KMS-11 (cell line): ENCODE results near the gene RBM42.
A peak's percentile ranks its signal among the peaks of the same experiment; 100 is the strongest.
"Not testable (repeated sequence)": the region's sequence is repeated elsewhere in the genome, so short reads cannot be mapped to it uniquely, and the experiment has no call there.

Experiments
- H2AFZ ChIP-seq: fragments of 200-600 bp; sonication (generic); 2 replicates; pipeline ENCODE4 v1.6.1; 2016; ENCODE audit warnings: antibody characterized with exemption, mixed run types, low read depth
- H3K27ac ChIP-seq: fragments of 200-600 bp; sonication (generic); 2 replicates; pipeline ENCODE4 v1.6.1; 2016; ENCODE audit warnings: mild to moderate bottlenecking, mixed run types
- H3K27me3 ChIP-seq: fragments of 200-600 bp; sonication (generic); 2 replicates; pipeline ENCODE4 v1.6.1; 2017; ENCODE audit warnings: mild to moderate bottlenecking, low read depth, mixed run types, moderate library complexity; ENCODE audit not compliant: insufficient read depth
- H3K36me3 ChIP-seq: fragments of 200-600 bp; sonication (generic); 2 replicates; pipeline ENCODE4 v1.6.1; 2017; ENCODE audit warnings: mild to moderate bottlenecking, mixed run types; ENCODE audit not compliant: insufficient read depth
- H3K4me1 ChIP-seq: fragments of 200-600 bp; sonication (generic); 2 replicates; pipeline ENCODE4 v1.6.1; 2016; ENCODE audit warnings: mild to moderate bottlenecking, low read depth, mixed run types; ENCODE audit not compliant: poor library complexity, severe bottlenecking
- H3K4me2 ChIP-seq: fragments of 200-600 bp; sonication (generic); 2 replicates; pipeline ENCODE4 v1.7.0; 2016; ENCODE audit warnings: mild to moderate bottlenecking, mixed run types
- H3K4me3 ChIP-seq: fragments of 200-600 bp; sonication (generic); IDR thresholded peaks from 2 replicates; pipeline ENCODE4 v1.6.1; 2017; ENCODE audit warnings: low read depth, low read length, mixed read lengths; ENCODE audit not compliant: insufficient read depth
- H3K79me2 ChIP-seq: fragments of 200-600 bp; sonication (generic); 2 replicates; pipeline ENCODE4 v1.6.1; 2016; ENCODE audit warnings: low read depth, mixed run types; ENCODE audit not compliant: insufficient read depth
- H3K9ac ChIP-seq: fragments of 200-600 bp; sonication (generic); 2 replicates; pipeline ENCODE4 v1.6.1; 2016; ENCODE audit warnings: mild to moderate bottlenecking, mixed run types
- H4K20me1 ChIP-seq: fragments of 200-600 bp; sonication (generic); 2 replicates; pipeline ENCODE4 v1.6.1; 2016; ENCODE audit warnings: mild to moderate bottlenecking, mixed run types; ENCODE audit not compliant: insufficient read depth
- TF ChIP-seq, protein P1 (sequence below): fragments of 200-600 bp; sonication (generic); conservative IDR thresholded peaks from 2 replicates; pipeline ENCODE4 v1.6.1; 2017; ENCODE audit warnings: low read depth, mild to moderate bottlenecking, antibody characterized with exemption, low read length, moderate library complexity, mixed read lengths

RBM42 gene

DNA sequence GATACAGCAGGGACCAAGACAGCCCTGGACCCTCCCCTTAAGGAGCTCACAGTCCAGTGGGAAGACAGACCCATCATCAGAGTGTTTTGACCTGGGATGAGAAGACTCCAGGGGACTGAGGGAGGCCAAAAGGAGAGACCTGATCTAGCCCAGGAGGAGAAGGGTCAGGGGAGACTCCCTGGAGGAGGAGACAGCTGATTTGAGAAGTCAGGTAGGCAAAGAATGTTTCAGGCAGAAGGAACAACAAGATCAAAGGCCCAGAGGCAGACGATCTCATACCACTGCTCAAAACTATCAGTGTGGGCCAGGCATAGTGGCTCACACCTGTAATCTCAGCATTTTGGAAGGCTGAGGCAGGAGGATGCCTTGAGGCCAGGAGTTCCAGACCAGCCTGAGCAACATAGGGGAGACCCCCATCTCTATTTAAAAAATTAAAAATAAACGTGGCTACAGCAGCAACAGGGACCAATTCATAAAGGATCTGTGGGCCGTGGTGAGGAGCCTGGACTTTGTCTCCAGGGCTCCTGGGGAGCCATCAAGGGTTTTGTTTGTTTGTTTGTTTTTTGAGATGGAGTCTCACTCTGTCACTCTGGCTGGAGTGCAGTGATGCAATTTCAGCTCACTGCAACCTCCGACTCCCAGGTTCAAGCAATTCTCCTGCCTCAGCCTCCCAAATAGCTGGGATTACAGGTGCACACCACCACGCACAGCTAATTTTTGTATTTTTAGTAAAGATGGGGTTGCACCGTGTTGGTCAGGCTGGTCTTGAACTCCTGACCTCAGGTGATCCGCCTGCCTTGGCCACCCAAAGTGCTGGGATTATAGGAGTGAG, 17.1 kb downstream of the RBM42 start:
- Histone ChIP-seq H3K9ac (no peak overlapping the region), H3K79me2 (peaks cover 26% of the 10 kb centered on the region), H3K27me3 (no peaks in the 10 kb centered on the region), H2AFZ (peak overlapping the region; percentile 67; the same call in 1 of the 2 replicates), H3K4me2 (peak overlapping the region; percentile 95), H3K4me1 (peaks cover 39% of the 10 kb centered on the region), H3K27ac (no peak overlapping the region), H3K4me3 (no peak overlapping the region), H4K20me1 (no peaks in the 10 kb centered on the region), H3K36me3 (no peaks in the 10 kb centered on the region)
- TF ChIP-seq, protein P1, sequence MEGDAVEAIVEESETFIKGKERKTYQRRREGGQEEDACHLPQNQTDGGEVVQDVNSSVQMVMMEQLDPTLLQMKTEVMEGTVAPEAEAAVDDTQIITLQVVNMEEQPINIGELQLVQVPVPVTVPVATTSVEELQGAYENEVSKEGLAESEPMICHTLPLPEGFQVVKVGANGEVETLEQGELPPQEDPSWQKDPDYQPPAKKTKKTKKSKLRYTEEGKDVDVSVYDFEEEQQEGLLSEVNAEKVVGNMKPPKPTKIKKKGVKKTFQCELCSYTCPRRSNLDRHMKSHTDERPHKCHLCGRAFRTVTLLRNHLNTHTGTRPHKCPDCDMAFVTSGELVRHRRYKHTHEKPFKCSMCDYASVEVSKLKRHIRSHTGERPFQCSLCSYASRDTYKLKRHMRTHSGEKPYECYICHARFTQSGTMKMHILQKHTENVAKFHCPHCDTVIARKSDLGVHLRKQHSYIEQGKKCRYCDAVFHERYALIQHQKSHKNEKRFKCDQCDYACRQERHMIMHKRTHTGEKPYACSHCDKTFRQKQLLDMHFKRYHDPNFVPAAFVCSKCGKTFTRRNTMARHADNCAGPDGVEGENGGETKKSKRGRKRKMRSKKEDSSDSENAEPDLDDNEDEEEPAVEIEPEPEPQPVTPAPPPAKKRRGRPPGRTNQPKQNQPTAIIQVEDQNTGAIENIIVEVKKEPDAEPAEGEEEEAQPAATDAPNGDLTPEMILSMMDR = no peak

DNA sequence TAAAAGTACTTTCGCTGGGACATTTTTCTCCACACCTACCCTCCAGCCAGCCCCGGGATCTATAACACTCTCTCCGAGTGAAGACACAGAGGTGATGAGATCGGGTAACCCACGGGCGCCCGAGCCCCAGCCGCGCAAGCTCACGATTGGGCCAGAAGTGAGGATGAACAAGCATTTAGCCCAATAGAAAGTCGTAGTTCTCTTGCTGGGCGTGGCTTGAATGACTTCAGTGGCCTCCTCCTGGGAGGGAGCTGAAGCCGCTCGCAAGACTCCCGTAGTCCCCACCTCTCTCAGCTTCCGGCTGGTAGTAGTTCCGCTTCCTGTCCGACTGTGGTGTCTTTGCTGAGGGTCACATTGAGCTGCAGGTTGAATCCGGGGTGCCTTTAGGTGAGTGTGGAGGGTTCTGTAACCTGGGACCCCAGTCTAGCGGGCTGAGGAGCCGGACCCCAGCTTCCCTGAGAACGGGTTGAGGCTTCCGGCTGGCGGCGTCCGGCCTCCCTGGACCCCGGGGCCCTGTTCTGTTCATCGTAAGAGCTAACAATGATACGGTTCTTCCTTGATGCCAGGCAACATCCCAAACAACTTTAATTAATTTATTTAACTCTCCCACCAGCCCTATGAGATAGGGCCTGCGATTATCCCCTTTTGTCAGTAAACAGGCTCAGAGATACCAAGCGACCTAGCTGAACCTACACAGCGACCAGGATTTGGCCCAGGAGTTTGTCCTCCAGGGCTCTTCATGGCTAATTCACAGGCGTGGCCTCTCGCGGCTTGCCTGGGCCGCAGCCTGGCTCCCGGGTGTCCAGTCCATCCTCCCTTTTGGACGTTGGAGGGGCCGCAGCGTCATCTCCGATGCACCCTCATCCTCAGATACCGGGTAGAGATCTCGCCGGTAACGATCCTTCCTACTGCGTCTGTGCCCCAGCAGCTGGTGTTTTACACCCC, 19.5 kb downstream of the RBM42 start, which contains the start of gene COX6B1:
TSS of gene COX6B1 (plus strand) at position 307 of the 945 bp plus-strand sequence. CDS start 2,921 bp downstream, outside the sequence.
- peak within 1 kb of the TSS; percentile 35; the same call in 1 of the 2 replicates for H3K27ac ChIP-seq
- H3K9ac ChIP-seq = peak within 1 kb of the TSS; percentile 51; the same call in 1 of the 2 replicates
- H3K36me3 ChIP-seq = no peaks in the 10 kb centered on the region
- peak within 1 kb of the TSS; percentile 78 for H2AFZ ChIP-seq
- TF ChIP-seq, protein P1 = no peak
- peaks cover 29% of the 10 kb centered on the region for H3K79me2 ChIP-seq
- peak within 1 kb of the TSS; percentile 47 for H3K4me3 ChIP-seq
- H3K27me3 ChIP-seq = no peaks in the 10 kb centered on the region
- peaks cover 30% of the 10 kb centered on the region for H3K4me1 ChIP-seq
- peak within 1 kb of the TSS; percentile 91 for H3K4me2 ChIP-seq
- H4K20me1 ChIP-seq = no peaks in the 10 kb centered on the region

DNA sequence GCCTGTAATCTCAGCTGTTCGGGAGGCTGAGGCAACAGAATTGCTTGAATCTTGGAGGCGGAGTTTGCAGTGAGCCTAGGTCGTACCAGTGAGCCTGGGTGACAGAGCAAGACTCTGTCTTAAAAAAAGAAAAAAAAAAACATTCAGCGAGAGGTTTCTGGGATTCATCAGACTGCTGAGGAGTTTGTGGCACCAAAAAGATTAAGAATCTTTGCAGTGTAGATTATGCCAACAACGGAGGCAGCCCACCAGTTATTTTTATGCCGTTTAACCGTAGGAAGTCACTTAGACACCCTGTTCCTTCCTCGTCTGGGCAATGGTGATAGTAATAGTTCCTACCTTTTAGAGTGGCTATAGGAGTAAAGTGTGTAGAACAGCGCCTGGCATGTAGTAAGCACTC, 21.7 kb downstream of the RBM42 start:
- no peak overlapping the region for H3K27ac ChIP-seq
- no peak overlapping the region for H3K4me2 ChIP-seq
- H3K79me2 ChIP-seq = peaks cover 29% of the 10 kb centered on the region
- TF ChIP-seq, protein P1 = no peak
- no peak overlapping the region for H3K9ac ChIP-seq
- H2AFZ ChIP-seq = no peak overlapping the region
- peaks cover 25% of the 10 kb centered on the region for H3K4me1 ChIP-seq
- H4K20me1 ChIP-seq = no peaks in the 10 kb centered on the region
- peaks cover 3% of the 10 kb centered on the region; the same call in 1 of the 2 replicates for H3K36me3 ChIP-seq
- H3K27me3 ChIP-seq = no peaks in the 10 kb centered on the region
- H3K4me3 ChIP-seq = no peak overlapping the region

DNA sequence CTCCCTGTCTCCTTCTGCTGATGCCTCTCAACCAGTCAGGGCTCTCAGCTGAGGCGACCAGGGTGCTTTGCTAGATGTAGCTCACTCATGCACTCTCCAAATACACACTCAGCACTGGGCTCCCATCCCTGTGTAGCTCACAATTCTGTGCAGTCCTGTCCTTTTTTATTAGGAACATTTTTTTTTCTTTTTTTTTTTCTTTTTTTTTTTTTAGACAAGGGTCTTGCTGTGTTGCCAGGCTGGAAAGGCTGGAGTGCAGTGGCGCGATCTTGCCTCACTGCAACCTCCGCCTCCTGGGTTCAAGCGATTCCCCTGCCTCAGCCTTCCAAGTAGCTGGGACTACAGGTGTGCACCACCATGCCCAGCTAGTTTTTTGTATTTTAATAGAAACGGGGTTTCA, 26.0 kb downstream of the RBM42 start:
- H3K36me3 ChIP-seq, H2AFZ ChIP-seq, H3K9ac ChIP-seq, H3K27ac ChIP-seq, H3K4me1 ChIP-seq, H3K4me2 ChIP-seq, H4K20me1 ChIP-seq, H3K27me3 ChIP-seq, H3K4me3 ChIP-seq: not testable (repeated sequence)
- H3K79me2 ChIP-seq = peaks cover 13% of the 10 kb centered on the region
